ENCODE results near the gene ZNF302.

DNA sequence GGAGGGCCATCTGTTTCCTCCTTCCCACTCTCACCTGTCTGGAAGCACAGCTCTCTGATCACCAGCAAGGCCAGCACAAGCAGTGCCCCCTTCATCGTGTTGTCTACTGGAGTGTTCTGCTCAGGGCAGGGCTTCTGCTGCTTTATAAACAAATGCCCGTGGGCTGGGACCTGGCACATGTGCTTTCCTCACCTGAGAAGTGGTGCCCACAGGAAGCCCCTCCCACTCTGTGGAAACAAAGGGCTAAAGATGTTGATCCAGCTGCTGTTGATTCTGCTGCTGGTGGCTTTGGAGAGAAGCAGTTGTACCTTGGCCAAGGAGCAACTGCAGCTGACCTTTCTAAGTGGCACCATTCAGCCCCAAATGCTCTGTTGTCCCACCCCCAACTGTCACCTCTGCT is 30.2 kb downstream of the ZNF302 start:
- TF ChIP-seq, protein P1, sequence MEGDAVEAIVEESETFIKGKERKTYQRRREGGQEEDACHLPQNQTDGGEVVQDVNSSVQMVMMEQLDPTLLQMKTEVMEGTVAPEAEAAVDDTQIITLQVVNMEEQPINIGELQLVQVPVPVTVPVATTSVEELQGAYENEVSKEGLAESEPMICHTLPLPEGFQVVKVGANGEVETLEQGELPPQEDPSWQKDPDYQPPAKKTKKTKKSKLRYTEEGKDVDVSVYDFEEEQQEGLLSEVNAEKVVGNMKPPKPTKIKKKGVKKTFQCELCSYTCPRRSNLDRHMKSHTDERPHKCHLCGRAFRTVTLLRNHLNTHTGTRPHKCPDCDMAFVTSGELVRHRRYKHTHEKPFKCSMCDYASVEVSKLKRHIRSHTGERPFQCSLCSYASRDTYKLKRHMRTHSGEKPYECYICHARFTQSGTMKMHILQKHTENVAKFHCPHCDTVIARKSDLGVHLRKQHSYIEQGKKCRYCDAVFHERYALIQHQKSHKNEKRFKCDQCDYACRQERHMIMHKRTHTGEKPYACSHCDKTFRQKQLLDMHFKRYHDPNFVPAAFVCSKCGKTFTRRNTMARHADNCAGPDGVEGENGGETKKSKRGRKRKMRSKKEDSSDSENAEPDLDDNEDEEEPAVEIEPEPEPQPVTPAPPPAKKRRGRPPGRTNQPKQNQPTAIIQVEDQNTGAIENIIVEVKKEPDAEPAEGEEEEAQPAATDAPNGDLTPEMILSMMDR (IDR thresholded peaks at IDR 0.05) = no peak
- TF ChIP-seq POLR2A (IDR thresholded peaks at IDR 0.05) (no peak), EP300 (IDR thresholded peaks at IDR 0.05) (no peak)
